Measurements from ENCODE around the gene PRKD1. TPM values are rescaled to one million over a fixed set of nuclear protein-coding genes. Genes with fewer than 3 reads are reported as not detected.

Gene PRKD1
- total and polyA plus RNA-seq, 2 of the 13 experiments (the other 11 are each of a cell fraction or from before 2014, with no cell fraction given), result 0.22 to 1.3 TPM

DNA sequence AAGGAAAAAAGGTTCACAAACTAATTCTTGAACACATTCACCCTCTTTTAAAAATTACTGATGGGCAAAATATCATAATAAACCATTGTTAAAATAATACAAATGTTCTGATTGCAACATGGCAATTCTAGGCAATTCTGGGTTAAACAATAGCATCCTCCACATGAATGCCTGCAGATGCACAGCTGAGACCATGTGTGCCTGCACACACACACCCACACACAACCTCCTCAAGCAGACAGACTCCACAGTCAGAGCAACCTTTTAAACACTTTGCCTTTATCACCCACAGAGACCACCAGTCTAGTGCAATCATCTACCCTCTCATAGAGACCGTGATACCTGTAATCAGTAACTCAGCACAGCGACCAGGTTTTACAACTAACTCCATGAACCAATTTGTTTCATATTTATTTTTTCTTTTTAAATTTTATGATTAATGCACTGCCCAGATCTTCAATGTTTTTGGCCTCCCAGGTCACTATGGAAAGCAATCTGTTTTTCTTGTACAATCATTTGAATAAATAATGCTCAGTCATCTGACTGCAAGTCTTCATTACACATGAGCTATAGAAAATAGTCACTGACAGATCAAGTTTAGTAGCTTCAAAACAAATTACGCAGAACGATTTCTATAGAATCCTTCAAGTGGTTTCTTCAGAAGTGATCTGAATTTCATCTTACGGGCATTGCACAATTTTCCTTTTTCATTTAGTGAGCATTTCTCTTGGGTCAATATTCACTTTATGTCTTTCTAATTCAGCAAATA lies 105.8 kb downstream of the PRKD1 start:
- no peaks in the 10 kb centered on the region for H3K79me2 ChIP-seq (ENCODE audit: insufficient read depth, low read length)
- TF ChIP-seq SNAPC2 (CRISPR knock-in tag; IDR thresholded peaks at IDR 0.05) (no peak), SRY (CRISPR knock-in tag; IDR thresholded peaks at IDR 0.05) (no peak), SRSF9 (IDR thresholded peaks at IDR 0.05; ENCODE audit: borderline replicate concordance, insufficient read depth, low read depth, low read length, poor library complexity, severe bottlenecking) (no peak)
- TF ChIP-seq, protein P1, sequence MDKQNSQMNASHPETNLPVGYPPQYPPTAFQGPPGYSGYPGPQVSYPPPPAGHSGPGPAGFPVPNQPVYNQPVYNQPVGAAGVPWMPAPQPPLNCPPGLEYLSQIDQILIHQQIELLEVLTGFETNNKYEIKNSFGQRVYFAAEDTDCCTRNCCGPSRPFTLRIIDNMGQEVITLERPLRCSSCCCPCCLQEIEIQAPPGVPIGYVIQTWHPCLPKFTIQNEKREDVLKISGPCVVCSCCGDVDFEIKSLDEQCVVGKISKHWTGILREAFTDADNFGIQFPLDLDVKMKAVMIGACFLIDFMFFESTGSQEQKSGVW (CRISPR knock-in tag; IDR thresholded peaks at IDR 0.05; ENCODE audit: borderline replicate concordance), result no peak
- TF ChIP-seq, protein P2, sequence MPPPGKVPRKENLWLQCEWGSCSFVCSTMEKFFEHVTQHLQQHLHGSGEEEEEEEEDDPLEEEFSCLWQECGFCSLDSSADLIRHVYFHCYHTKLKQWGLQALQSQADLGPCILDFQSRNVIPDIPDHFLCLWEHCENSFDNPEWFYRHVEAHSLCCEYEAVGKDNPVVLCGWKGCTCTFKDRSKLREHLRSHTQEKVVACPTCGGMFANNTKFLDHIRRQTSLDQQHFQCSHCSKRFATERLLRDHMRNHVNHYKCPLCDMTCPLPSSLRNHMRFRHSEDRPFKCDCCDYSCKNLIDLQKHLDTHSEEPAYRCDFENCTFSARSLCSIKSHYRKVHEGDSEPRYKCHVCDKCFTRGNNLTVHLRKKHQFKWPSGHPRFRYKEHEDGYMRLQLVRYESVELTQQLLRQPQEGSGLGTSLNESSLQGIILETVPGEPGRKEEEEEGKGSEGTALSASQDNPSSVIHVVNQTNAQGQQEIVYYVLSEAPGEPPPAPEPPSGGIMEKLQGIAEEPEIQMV (CRISPR knock-in tag; IDR thresholded peaks at IDR 0.05; ENCODE audit: low read depth), result no peak
- no peak overlapping the region for H3K4me2 ChIP-seq (ENCODE audit: low read depth, low read length)
- H2AFZ ChIP-seq (ENCODE audit: low read length), result no peak overlapping the region
- in situ Hi-C loops (cut with HindIII; ENCODE audit: extremely low pct_ligation_motif_present, low pct_unique_long_range_greater_than_20kb), result no loop called here
- no peak overlapping the region for H3K4me3 ChIP-seq (replicated peaks in 1 of 3; ENCODE audit: insufficient read depth in 1 of 3, low read depth in 2 of 3, low read length in 3 of 3)
- no peaks in the 10 kb centered on the region for H4K20me1 ChIP-seq (ENCODE audit: insufficient read depth, low read length)
- ATAC-seq (no peak), FAIRE-seq (no peak), DNase-seq (ENCODE audit: low spot score) (no peak)
- no peak overlapping the region for H3K27ac ChIP-seq (ENCODE audit: extremely low read length, insufficient read depth, low read length)
- POLR2A ChIA-PET, result no interaction called here
- BruUV-seq (replicated peaks), result no TSS peak
- 21% methylated on average over 5 of the region's 5 CpGs for WGBS (ENCODE audit: low lambda C conversion rate)
- no peaks in the 10 kb centered on the region for H3K36me3 ChIP-seq (replicated peaks in 1 of 2; ENCODE audit: control insufficient read depth in 1 of 2, insufficient read depth in 2 of 2, low read length in 2 of 2)
- no peaks in the 10 kb centered on the region for H3K4me1 ChIP-seq (ENCODE audit: insufficient read depth, low read length)
- intact Hi-C loops (cut with micrococcal nuclease; ENCODE audit: unreplicated experiment), result no loop called here
- H3K9ac ChIP-seq (ENCODE audit: insufficient read depth, low read depth, low read length), result no peak overlapping the region
- CTCF ChIA-PET (ENCODE audit: low intra/inter-chr PET ratio, low total read pairs), result no interaction called here
- H3K9me3 ChIP-seq (ENCODE audit: low read length), result peaks cover 83% of the 10 kb centered on the region
- H3K27me3 ChIP-seq (ENCODE audit: control insufficient read depth in 1 of 2, insufficient read depth in 2 of 2, low read length in 2 of 2), result no peaks in the 10 kb centered on the region

Measured in HepG2 (cell line).